DMS53 (cell line): ENCODE results near the gene TMEM89.
A peak's percentile ranks its signal among the peaks of the same experiment; 100 is the strongest.

Experiments
- DNase-seq: peaks from one replicate; lab custom pipeline; 2025; lab: John Stamatoyannopoulos, UW

The TMEM89 gene

GRCh38 chr3:48621461-48621869 is at the start of gene TMEM89:
TSS of gene TMEM89 (minus strand) at chr3:48621769. CDS start at chr3:48621756, 13 bp downstream.
- no peak for DNase-seq

- no peak for DNase-seq
These were observed 43.4 kb upstream of the TMEM89 start for GRCh38 chr3:48664929-48665328.

GRCh38 chr3:48664313-48664644 is 42.7 kb upstream of the TMEM89 start:
- DNase-seq: no peak

GRCh38 chr3:48663489-48664312 is 42.1 kb upstream of the TMEM89 start:
- DNase-seq: peak; percentile 96

- DNase-seq: peak; percentile 88
These were observed 41.4 kb upstream of the TMEM89 start, which contains the start of gene CELSR3 for GRCh38 chr3:48662753-48663488. TSS of gene CELSR3 (minus strand) at chr3:48662886. CDS start at chr3:48662634, 252 bp downstream.

GRCh38 chr3:48662145-48662752 is 40.7 kb upstream of the TMEM89 start:
- no peak for DNase-seq

GRCh38 chr3:48661501-48662144 is 40.1 kb upstream of the TMEM89 start:
- no peak for DNase-seq

- no peak for DNase-seq
These were observed 39.3 kb upstream of the TMEM89 start for GRCh38 chr3:48660800-48661400.

GRCh38 chr3:48656841-48657281 is 35.3 kb upstream of the TMEM89 start:
- no peak for DNase-seq

GRCh38 chr3:48656061-48656840 is 34.7 kb upstream of the TMEM89 start:
- no peak for DNase-seq

- DNase-seq: no peak
These were observed 34.0 kb upstream of the TMEM89 start for GRCh38 chr3:48655606-48656005.

GRCh38 chr3:48655063-48655462 is 33.5 kb upstream of the TMEM89 start:
- DNase-seq: no peak

GRCh38 chr3:48652923-48653715 is 31.6 kb upstream of the TMEM89 start:
- no peak for DNase-seq

- no peak for DNase-seq
These were observed 30.2 kb upstream of the TMEM89 start for GRCh38 chr3:48651771-48652170.

GRCh38 chr3:48650723-48651122 is 29.2 kb upstream of the TMEM89 start:
- no peak for DNase-seq

- no peak for DNase-seq
These were observed 26.8 kb upstream of the TMEM89 start for GRCh38 chr3:48648188-48648850.

- no peak for DNase-seq
These were observed 26.1 kb upstream of the TMEM89 start for GRCh38 chr3:48647714-48648113.

GRCh38 chr3:48644898-48645760 is 23.6 kb upstream of the TMEM89 start:
- no peak for DNase-seq

GRCh38 chr3:48642605-48643004 is 21.0 kb upstream of the TMEM89 start:
- no peak for DNase-seq
